ENCODE measurements around the gene OR6S1.
"Not testable (repeated sequence)": the region's sequence is repeated elsewhere in the genome, so short reads cannot be mapped to it uniquely, and the experiment has no call there.

Gene OR6S1

GRCh38 chr14:20671597-20672283, 30.2 kb upstream of the OR6S1 start:
- TF ChIP-seq TSHZ2 (CRISPR knock-in tag; IDR thresholded peaks at IDR 0.05) (no peak), PPARA (CRISPR knock-in tag; IDR thresholded peaks at IDR 0.05; ENCODE audit: borderline replicate concordance) (no peak), ESRRG (CRISPR knock-in tag; IDR thresholded peaks at IDR 0.05) (no peak), ZC3H10 (CRISPR knock-in tag; IDR thresholded peaks at IDR 0.05) (no peak), SNAI2 (CRISPR knock-in tag; IDR thresholded peaks at IDR 0.05) (no peak), OSR1 (CRISPR knock-in tag; IDR thresholded peaks at IDR 0.05) (no peak), POU6F1 (CRISPR knock-in tag; IDR thresholded peaks at IDR 0.05; ENCODE audit: borderline replicate concordance, low read depth) (no peak), ARNTL (CRISPR knock-in tag; IDR thresholded peaks at IDR 0.05; ENCODE audit: borderline replicate concordance, low read depth) (no peak), ISL1 (CRISPR knock-in tag; IDR thresholded peaks at IDR 0.05) (no peak), CSRNP3 (CRISPR knock-in tag; IDR thresholded peaks at IDR 0.05) (no peak), CREB5 (CRISPR knock-in tag; IDR thresholded peaks at IDR 0.05; ENCODE audit: low read depth) (no peak), ZFP3 (CRISPR knock-in tag; IDR thresholded peaks at IDR 0.05) (no peak)
- no peak for ATAC-seq

GRCh38 chr14:20668969-20669368, 27.5 kb upstream of the OR6S1 start:
- ATAC-seq = no peak
- TF ChIP-seq ZNF70 (CRISPR knock-in tag; IDR thresholded peaks at IDR 0.05) (no peak), GLIS3 (CRISPR knock-in tag; IDR thresholded peaks at IDR 0.05) (no peak), RARB (CRISPR knock-in tag; IDR thresholded peaks at IDR 0.05) (no peak), CSRNP3 (CRISPR knock-in tag; IDR thresholded peaks at IDR 0.05) (no peak), ZFP30 (CRISPR knock-in tag; IDR thresholded peaks at IDR 0.05) (no peak), ZNF8 (CRISPR knock-in tag; IDR thresholded peaks at IDR 0.05) (no peak), PPARA (CRISPR knock-in tag; IDR thresholded peaks at IDR 0.05; ENCODE audit: borderline replicate concordance) (no peak), PATZ1 (CRISPR knock-in tag; IDR thresholded peaks at IDR 0.05; ENCODE audit: borderline replicate concordance) (no peak), ARNTL (CRISPR knock-in tag; IDR thresholded peaks at IDR 0.05; ENCODE audit: borderline replicate concordance, low read depth) (no peak)

GRCh38 chr14:20667957-20668356, 26.5 kb upstream of the OR6S1 start:
- TF ChIP-seq CSRNP3 (CRISPR knock-in tag; IDR thresholded peaks at IDR 0.05) (no peak), ZC3H10 (CRISPR knock-in tag; IDR thresholded peaks at IDR 0.05) (no peak), CSDC2 (CRISPR knock-in tag; IDR thresholded peaks at IDR 0.05) (no peak), ARNTL (CRISPR knock-in tag; IDR thresholded peaks at IDR 0.05; ENCODE audit: borderline replicate concordance, low read depth) (no peak), GLIS3 (CRISPR knock-in tag; IDR thresholded peaks at IDR 0.05) (no peak), PPARA (CRISPR knock-in tag; IDR thresholded peaks at IDR 0.05; ENCODE audit: borderline replicate concordance) (no peak), RARB (CRISPR knock-in tag; IDR thresholded peaks at IDR 0.05) (no peak), ZFP3 (CRISPR knock-in tag; IDR thresholded peaks at IDR 0.05) (no peak), ZNF70 (CRISPR knock-in tag; IDR thresholded peaks at IDR 0.05) (no peak), CREB5 (CRISPR knock-in tag; IDR thresholded peaks at IDR 0.05; ENCODE audit: low read depth) (no peak), OSR1 (CRISPR knock-in tag; IDR thresholded peaks at IDR 0.05) (no peak), ZNF565 (CRISPR knock-in tag; conservative IDR thresholded peaks at IDR 0.05; ENCODE audit: low read depth) (no peak), ESRRG (CRISPR knock-in tag; IDR thresholded peaks at IDR 0.05) (no peak), TCF4 (CRISPR knock-in tag; IDR thresholded peaks at IDR 0.05; ENCODE audit: borderline replicate concordance) (no peak), SNAI2 (CRISPR knock-in tag; IDR thresholded peaks at IDR 0.05) (no peak)
- ATAC-seq = no peak

- not testable (repeated sequence) for ATAC-seq
Observed at GRCh38 chr14:20666400-20666961, 25.0 kb upstream of the OR6S1 start.
